ENCODE results near the gene ARHGAP24.

- TF ChIP-seq, protein P1, sequence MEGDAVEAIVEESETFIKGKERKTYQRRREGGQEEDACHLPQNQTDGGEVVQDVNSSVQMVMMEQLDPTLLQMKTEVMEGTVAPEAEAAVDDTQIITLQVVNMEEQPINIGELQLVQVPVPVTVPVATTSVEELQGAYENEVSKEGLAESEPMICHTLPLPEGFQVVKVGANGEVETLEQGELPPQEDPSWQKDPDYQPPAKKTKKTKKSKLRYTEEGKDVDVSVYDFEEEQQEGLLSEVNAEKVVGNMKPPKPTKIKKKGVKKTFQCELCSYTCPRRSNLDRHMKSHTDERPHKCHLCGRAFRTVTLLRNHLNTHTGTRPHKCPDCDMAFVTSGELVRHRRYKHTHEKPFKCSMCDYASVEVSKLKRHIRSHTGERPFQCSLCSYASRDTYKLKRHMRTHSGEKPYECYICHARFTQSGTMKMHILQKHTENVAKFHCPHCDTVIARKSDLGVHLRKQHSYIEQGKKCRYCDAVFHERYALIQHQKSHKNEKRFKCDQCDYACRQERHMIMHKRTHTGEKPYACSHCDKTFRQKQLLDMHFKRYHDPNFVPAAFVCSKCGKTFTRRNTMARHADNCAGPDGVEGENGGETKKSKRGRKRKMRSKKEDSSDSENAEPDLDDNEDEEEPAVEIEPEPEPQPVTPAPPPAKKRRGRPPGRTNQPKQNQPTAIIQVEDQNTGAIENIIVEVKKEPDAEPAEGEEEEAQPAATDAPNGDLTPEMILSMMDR (IDR thresholded peaks at IDR 0.05), result no peak
- no peak for TF ChIP-seq POLR2A (IDR thresholded peaks at IDR 0.05)
Observed at GRCh38 chr4:85697854-85698253, 222.9 kb downstream of the ARHGAP24 start.
